Suprapubic skin (tissue), 4 donors: Measurements from ENCODE around the gene RASA3.

Experiments used
- EP300 ChIP-seq: sonication (generic); formaldehyde crosslinking; IDR thresholded peaks from one replicate; pipeline ENCODE4 v1.6.1; 2017; ENCODE audit warnings: antibody characterized with exemption
- POLR2A ChIP-seq, 2 donors: fragments of 450-650 bp; IDR thresholded peaks; one replicate each; pipeline ENCODE4 v1.6.1; 2017; ENCODE audit warnings: antibody characterized with exemption in 2 of 2, mild to moderate bottlenecking in 2 of 2, moderate library complexity in 2 of 2
- POLR2AphosphoS5 ChIP-seq, 3 donors: sonication (generic); formaldehyde crosslinking; IDR thresholded peaks; one replicate each; pipeline ENCODE4 v1.6.1; 2017; ENCODE audit warnings: antibody characterized with exemption in 3 of 3
- TF ChIP-seq, protein P1 (sequence below), 2 donors: fragments of 200-600 bp in 1 of 2; fragments of 450-650 bp in 1 of 2; sonication (generic) in 1 of 2; IDR thresholded peaks; one replicate each; pipeline ENCODE4 v1.5.1; 2016 to 2019; ENCODE audit warnings: antibody characterized with exemption in 2 of 2, mild to moderate bottlenecking in 1 of 2, moderate library complexity in 1 of 2

DNA sequence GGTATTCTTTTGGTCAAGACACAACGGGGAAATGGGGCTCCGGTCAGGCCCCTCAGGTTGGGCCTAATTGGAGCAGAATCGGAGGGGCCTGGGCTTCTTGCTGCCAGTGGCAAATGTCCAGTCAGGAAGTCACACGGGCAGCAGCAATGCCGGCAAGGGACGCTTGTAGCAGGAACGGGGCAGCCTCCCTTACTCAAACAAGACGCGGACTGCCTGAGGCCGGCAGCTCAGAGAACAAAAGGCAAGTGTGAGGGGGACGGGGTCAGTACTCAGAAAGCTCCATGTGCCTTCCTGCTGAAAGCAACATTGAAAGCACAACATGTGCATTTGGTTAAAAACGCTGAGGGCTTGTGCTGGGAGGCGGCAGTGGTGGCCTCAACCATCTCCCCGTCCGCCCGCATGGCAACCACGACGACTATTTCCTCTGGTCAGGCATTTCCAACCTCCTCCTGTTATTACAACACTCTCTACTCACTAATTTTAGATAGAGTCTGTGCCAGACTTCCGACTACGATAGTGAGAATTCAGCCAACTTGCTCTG is 20.5 kb upstream of the RASA3 start:
- TF ChIP-seq, protein P1, sequence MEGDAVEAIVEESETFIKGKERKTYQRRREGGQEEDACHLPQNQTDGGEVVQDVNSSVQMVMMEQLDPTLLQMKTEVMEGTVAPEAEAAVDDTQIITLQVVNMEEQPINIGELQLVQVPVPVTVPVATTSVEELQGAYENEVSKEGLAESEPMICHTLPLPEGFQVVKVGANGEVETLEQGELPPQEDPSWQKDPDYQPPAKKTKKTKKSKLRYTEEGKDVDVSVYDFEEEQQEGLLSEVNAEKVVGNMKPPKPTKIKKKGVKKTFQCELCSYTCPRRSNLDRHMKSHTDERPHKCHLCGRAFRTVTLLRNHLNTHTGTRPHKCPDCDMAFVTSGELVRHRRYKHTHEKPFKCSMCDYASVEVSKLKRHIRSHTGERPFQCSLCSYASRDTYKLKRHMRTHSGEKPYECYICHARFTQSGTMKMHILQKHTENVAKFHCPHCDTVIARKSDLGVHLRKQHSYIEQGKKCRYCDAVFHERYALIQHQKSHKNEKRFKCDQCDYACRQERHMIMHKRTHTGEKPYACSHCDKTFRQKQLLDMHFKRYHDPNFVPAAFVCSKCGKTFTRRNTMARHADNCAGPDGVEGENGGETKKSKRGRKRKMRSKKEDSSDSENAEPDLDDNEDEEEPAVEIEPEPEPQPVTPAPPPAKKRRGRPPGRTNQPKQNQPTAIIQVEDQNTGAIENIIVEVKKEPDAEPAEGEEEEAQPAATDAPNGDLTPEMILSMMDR (IDR thresholded peaks at IDR 0.05) = no peak
- TF ChIP-seq POLR2A (IDR thresholded peaks at IDR 0.05) (no peak), POLR2AphosphoS5 (IDR thresholded peaks at IDR 0.05) (no peak), EP300 (no peak)
